ENCODE results near the gene MOGAT1. TPM values are rescaled to one million over a fixed set of nuclear protein-coding genes. Genes with fewer than 3 reads are reported as not detected.
A peak's percentile ranks its signal among the peaks of the same experiment; 100 is the strongest.

The MOGAT1 gene
- total RNA-seq, 1 donor from 2014 or later: not detected

DNA sequence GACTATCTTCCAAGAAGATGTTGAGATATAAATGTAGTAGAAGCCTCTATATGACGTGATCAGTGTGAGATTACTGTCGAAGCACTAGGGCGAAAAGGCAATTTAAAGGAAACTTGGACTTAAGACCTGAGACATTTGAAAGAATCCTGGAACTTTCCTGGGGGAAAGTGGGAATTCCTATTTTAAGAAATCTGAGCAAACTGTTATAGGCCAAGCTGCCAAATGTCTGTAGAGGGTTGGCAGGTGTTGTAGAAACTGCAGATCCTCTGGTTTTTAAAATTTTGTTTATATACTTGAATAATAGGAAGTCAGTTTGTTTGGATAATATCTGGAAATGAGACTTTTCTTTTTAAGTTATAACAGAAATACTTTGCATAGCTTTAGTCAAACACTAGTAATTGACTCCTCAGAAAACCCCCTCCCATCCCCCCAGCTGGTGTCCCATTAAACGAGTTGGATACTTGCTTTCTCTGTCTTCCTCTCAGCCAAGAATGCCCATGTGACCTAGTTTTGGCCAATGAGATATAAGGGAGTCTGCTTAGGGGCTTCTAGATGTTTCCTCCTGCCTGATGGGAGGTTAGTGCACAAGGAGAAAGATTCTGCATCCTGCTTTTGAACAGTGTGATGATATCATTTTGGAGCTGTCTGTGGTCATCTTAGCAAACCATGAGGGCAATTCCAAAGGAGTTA lies 61.2 kb downstream of the MOGAT1 start:
- Mint-ChIP-seq H3K9me3 (no peaks in the 10 kb centered on the region), H3K27ac (no peak overlapping the region), H3K27me3 (peaks cover 26% of the 10 kb centered on the region), H3K36me3 (ENCODE audit: low read depth) (no peaks in the 10 kb centered on the region), H3K4me3 (no peak overlapping the region), H3K4me1 (peaks cover 5% of the 10 kb centered on the region)
- DNase-seq: no peak
- intact Hi-C loops (cut with micrococcal nuclease): no loop called here

DNA sequence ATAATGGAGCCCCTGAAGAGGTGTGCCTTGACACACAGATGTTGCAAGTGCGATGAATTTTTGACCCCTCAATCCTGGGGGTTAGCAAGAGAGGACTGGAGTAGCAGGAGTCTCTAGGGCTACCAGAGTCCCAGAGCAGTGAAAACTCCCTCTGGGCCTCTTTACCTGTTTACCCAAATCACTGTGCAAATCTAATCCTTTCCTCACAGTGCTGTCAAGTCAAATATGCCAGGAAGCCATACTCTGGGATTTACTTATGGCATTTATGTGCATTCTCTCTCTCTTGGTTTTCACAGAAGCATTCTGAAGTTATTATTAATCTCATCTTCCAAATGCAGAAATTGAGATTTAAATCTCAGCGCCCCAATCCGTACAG lies 62.0 kb downstream of the MOGAT1 start:
- intact Hi-C loops (cut with micrococcal nuclease): no loop called here
- H3K36me3 Mint-ChIP-seq (ENCODE audit: low read depth): no peaks in the 10 kb centered on the region
- no peak overlapping the region for H3K27ac Mint-ChIP-seq
- peaks cover 2% of the 10 kb centered on the region for H3K9me3 Mint-ChIP-seq
- peaks cover 31% of the 10 kb centered on the region for H3K27me3 Mint-ChIP-seq
- no peak overlapping the region for H3K4me3 Mint-ChIP-seq
- no peak for DNase-seq
- H3K4me1 Mint-ChIP-seq: peaks cover 5% of the 10 kb centered on the region

DNA sequence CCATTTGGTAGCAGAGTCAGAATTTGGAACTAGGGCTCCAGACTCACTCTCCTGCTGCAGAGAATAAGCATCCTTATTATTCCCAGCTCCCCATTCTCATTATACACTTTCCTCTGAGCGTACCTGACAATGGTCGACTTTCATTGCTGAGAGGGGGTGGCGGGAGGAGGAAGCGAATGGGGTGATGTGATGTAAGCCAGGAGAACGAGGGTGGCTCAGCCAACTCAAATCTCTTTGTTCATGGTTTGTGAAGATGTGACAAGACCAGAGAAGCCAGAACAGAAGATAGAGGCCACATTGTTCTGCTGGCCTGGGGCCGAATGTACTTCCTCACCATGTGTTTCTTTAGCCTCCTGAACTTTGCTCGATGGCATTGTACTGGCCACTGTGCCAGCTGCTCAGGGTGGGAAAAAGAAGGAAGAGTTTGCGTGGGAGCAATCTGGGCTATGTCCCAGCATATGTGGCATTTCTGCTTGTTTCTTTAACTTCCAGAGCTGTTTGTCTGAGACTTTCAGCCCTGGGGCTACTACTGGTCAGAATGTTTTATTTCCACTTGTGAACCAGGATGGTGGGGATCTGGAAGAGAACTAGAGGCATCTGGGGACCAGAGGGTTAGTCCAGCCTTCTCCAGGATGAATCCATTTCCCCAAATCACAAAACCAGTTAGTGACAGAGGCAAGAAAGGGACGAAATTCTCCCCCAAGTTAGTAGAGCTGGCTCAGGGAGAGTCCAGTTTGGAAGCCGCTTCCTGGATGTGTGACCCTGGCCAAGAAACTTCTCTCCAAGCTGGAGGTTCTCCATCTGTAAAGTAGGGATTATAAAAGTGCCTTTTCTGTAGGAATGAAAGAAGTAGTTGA lies 62.6 kb downstream of the MOGAT1 start:
- Mint-ChIP-seq H3K9me3 (peaks cover 7% of the 10 kb centered on the region), H3K27ac (no peak overlapping the region), H3K4me3 (no peak overlapping the region), H3K4me1 (peaks cover 11% of the 10 kb centered on the region), H3K36me3 (ENCODE audit: low read depth) (no peaks in the 10 kb centered on the region), H3K27me3 (peaks cover 32% of the 10 kb centered on the region)
- DNase-seq: no peak
- intact Hi-C loops (cut with micrococcal nuclease): no loop called here

DNA sequence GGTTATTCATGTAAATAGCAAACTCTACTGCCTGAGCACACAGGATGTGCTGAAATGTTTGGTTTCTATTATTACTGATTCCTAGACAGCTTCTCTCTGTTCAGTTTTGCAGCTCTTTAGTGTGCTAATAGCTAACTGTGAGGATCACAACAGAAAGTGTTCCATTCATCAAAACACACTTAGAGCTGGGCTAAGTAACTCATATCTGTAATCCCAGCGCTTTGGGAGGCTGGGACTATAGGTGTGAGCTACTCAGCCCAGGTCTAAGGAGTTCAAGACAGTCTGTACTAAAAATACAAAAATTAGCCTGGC lies 63.2 kb downstream of the MOGAT1 start:
- Mint-ChIP-seq H3K27ac (no peak overlapping the region), H3K4me1 (peaks cover 11% of the 10 kb centered on the region), H3K4me3 (no peak overlapping the region), H3K36me3 (ENCODE audit: low read depth) (no peaks in the 10 kb centered on the region), H3K27me3 (peaks cover 32% of the 10 kb centered on the region), H3K9me3 (peaks cover 7% of the 10 kb centered on the region)
- intact Hi-C loops (cut with micrococcal nuclease): no loop called here
- DNase-seq: no peak

DNA sequence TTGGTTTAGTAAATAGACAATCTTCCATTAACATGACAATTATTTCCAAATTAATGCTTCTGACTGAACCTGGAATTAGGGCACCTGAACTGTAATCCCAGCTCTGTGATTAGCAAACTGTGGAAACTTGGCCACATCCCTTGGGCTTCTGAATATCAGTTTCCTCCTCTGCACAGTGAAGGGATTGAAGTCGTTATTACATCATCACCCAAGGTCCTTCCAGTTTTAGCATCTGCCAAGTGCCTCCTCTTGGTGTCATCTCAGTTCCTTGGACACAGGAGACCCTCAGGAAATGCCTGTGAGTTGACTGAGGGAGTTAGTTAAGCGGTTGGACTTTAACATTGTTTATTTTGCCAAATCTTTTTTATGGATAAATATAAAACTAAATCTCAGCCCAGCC lies 64.8 kb downstream of the MOGAT1 start:
- Mint-ChIP-seq H3K4me1 (peaks cover 9% of the 10 kb centered on the region), H3K9me3 (peaks cover 7% of the 10 kb centered on the region), H3K27ac (no peak overlapping the region), H3K36me3 (ENCODE audit: low read depth) (no peaks in the 10 kb centered on the region), H3K27me3 (peaks cover 32% of the 10 kb centered on the region), H3K4me3 (no peak overlapping the region)
- intact Hi-C loops (cut with micrococcal nuclease): no loop called here
- DNase-seq: no peak

DNA sequence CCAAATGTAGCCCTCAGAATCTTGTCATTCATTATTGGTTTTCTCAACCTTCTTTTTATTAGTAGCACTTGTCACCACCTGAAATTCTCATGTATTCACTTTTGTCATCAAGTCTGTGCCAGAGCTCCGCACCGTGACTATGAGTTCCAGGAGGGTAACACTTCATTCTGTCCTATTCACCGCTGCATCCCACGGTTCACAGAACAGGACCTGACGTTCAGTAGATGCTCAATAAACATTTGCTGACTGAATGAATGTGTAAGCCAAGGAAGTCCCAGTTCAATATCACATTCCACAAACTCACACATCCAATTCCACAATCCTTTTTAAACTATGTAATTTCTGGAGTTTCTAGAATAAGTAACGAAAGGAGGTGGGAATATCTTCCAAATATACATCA lies 65.5 kb downstream of the MOGAT1 start:
- Mint-ChIP-seq H3K36me3 (ENCODE audit: low read depth) (no peaks in the 10 kb centered on the region), H3K4me3 (no peak overlapping the region), H3K9me3 (peaks cover 7% of the 10 kb centered on the region), H3K27ac (no peak overlapping the region), H3K4me1 (peaks cover 9% of the 10 kb centered on the region), H3K27me3 (peaks cover 29% of the 10 kb centered on the region)
- DNase-seq: no peak
- intact Hi-C loops (cut with micrococcal nuclease): no loop called here

DNA sequence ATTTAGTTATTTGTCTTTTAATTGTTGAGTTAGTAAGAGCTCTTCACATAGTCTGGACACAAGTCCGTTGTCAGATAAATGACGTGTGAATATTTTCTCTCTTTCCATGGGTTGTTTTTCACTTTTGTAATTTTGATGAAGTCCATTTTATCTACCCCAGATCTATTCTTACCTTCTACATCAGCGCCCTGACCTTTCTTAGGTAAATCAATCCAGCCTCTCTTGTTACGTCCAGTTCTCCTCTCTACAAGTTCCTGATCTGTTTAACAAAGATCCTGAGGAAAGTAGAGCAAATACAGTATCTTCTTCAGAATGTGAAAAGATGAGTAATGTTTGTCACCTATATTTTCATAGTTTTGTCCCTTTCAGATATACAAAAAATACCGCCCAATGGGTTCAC lies 66.9 kb downstream of the MOGAT1 start:
- peaks cover 7% of the 10 kb centered on the region for H3K9me3 Mint-ChIP-seq
- no peaks in the 10 kb centered on the region for H3K36me3 Mint-ChIP-seq (ENCODE audit: low read depth)
- intact Hi-C loops (cut with micrococcal nuclease): no loop called here
- DNase-seq: no peak
- H3K4me3 Mint-ChIP-seq: no peak overlapping the region
- peaks cover 25% of the 10 kb centered on the region for H3K27me3 Mint-ChIP-seq
- peaks cover 11% of the 10 kb centered on the region for H3K4me1 Mint-ChIP-seq
- H3K27ac Mint-ChIP-seq: no peak overlapping the region

DNA sequence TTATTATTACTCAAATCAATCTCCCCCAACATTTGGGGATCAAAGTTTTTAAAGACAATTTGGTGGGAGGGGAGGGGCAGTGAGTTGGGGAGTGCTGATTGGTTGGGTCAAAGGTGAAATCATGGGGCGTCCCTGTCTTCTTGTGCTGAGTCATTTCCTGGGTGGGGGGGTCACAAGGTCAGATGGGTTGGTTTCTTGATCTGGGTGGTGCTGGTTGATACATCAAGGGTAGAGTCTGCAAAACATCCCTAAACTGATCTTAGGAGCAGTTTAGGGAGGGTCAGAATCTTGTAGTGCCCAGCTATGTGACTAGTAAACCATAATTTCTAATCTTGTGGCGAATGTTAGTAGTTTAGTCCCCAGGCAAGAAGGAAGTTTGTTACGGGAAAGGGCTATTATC lies 67.4 kb downstream of the MOGAT1 start:
- intact Hi-C loops (cut with micrococcal nuclease): no loop called here
- Mint-ChIP-seq H3K36me3 (ENCODE audit: low read depth) (no peaks in the 10 kb centered on the region), H3K27ac (no peak overlapping the region), H3K27me3 (peaks cover 25% of the 10 kb centered on the region), H3K4me1 (peaks cover 16% of the 10 kb centered on the region), H3K9me3 (peaks cover 7% of the 10 kb centered on the region), H3K4me3 (no peak overlapping the region)
- DNase-seq: no peak

DNA sequence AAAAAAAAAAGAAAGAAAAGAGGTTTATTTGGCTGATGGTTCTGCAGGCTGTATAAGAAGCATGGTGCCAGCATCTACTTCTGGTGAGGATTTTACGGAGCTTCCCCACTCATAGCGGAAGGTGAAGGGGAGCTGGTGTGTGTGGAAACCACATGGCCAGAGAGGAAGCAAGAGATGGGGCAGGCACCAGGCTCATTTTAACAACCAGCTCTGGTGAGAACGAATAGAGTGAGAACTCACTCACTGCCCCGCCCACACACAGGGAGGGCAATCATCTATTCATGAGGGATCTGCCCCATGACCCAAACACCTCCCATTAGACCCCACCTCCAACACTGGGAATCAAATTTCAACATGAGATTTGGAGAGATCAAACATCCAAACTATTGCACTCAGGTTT lies 68.5 kb downstream of the MOGAT1 start:
- intact Hi-C loops (cut with micrococcal nuclease): no loop called here
- Mint-ChIP-seq H3K36me3 (ENCODE audit: low read depth) (no peaks in the 10 kb centered on the region), H3K27me3 (peaks cover 25% of the 10 kb centered on the region), H3K4me1 (peaks cover 16% of the 10 kb centered on the region), H3K27ac (no peak overlapping the region), H3K9me3 (peaks cover 7% of the 10 kb centered on the region), H3K4me3 (no peak overlapping the region)
- no peak for DNase-seq

DNA sequence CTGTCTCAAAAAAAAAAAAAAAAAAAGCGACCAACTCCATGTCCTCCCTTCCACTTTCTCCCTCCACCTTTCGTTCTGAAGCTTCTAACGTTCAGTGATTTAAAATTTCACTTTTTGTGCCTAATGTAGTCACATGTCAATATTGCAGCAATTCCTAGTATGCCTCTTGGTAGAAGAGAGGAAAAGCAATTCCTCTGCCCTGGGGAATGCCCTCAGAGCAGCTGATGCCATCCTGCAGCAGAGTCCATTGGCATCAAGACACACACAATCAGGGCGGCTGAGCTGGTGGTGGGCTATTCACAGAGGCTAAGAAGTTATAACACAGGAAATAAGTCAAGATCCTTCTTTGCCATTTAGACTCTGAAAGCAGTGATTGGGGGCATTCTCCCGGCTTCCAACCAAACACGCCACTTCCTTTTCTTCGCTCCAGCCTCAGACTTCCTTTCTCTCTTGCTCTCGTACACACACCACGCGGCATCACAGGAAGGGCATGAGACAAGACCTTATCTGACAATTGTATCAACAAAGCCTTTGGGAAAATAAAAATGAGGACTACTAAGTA lies 71.9 kb downstream of the MOGAT1 start:
- H3K9me3 Mint-ChIP-seq: peaks cover 7% of the 10 kb centered on the region
- peaks cover 25% of the 10 kb centered on the region for H3K4me1 Mint-ChIP-seq
- H3K4me3 Mint-ChIP-seq: no peak overlapping the region
- H3K27me3 Mint-ChIP-seq: peaks cover 6% of the 10 kb centered on the region
- no peak overlapping the region for H3K27ac Mint-ChIP-seq
- intact Hi-C loops (cut with micrococcal nuclease): no loop called here
- H3K36me3 Mint-ChIP-seq (ENCODE audit: low read depth): no peaks in the 10 kb centered on the region
- peak; percentile 58 for DNase-seq

DNA sequence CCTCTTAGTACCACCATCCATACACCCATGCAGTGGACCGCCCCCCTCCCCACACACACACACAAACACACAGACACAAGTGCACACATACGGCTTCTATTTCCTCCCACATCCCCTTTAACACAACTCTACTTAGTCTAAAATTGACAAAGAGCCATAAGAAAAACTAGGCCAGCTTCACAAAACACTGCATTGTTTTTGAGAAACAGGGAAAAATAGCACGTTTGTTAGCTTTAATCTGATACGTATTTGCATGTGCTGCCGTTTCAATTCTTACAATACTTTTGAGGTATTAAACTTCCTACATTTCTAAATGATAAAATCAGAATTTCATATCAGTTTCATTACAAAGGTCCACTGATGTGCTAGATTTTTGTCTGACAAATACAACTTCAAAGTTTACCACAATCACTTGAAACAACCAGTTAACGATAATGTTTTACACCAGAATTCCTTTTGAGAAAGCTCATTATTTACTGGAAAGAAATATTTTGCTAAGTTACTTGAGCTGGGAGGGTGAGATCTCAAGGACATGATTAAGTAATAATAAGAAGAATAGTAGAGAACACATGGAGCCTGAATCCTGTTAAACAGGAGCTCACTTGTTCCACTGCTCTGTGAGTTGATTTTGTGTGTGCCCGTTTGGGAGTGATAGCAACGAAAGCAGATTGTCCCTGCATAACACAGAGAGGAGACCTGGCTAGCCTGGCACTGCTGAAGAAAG lies 74.5 kb downstream of the MOGAT1 start:
- H3K4me1 Mint-ChIP-seq: peaks cover 21% of the 10 kb centered on the region

DNA sequence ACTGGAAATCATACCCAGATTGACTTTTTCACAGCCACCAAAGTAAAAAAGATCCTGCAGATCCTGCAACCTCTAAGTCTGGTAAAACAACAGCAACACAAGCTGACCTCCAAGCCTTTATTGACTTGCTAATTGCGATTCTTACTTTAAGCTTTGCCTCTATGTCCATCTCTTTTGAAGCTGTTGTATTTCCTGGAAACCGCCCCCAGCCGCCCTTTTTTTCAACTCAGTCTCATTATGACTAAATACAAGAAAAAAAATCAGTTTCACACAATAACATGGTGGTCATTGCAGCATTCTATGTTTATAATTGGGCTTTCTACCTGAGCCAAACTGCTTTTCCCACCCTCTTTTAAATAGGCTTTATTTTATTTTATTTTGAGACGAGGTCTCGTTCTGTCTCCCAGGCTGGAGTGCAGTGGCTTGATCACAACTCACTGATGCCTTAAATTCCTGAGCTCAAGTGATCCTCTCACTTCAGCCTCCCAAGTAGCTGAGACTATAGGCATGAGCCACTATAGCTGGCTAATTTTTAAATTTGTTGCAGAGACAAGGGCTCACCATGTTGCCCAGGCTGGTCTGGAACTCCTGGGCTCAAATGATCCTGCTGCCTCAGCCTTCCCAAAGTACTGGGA lies 76.2 kb downstream of the MOGAT1 start:
- Mint-ChIP-seq H3K27me3 (peaks cover 2% of the 10 kb centered on the region), H3K9me3 (no peaks in the 10 kb centered on the region), H3K4me3 (no peak overlapping the region), H3K27ac (no peak overlapping the region), H3K36me3 (ENCODE audit: low read depth) (no peaks in the 10 kb centered on the region), H3K4me1 (peaks cover 27% of the 10 kb centered on the region)
- DNase-seq: no peak
- intact Hi-C loops (cut with micrococcal nuclease): loop anchor here (5.0 kb wide), 1 partner anchor 40 kb away; no protein-coding TSS in a partner anchor

More for the DNA sequence above, 74.5 kb downstream of the MOGAT1 start:
- Mint-ChIP-seq H3K27ac (no peak overlapping the region), H3K36me3 (ENCODE audit: low read depth) (no peaks in the 10 kb centered on the region), H3K4me3 (no peak overlapping the region), H3K9me3 (no peaks in the 10 kb centered on the region), H3K27me3 (peaks cover 2% of the 10 kb centered on the region)
- no peak for DNase-seq
- intact Hi-C loops (cut with micrococcal nuclease): loop anchor here (5.0 kb wide), 1 partner anchor 41 kb away; no protein-coding TSS in a partner anchor

DNA sequence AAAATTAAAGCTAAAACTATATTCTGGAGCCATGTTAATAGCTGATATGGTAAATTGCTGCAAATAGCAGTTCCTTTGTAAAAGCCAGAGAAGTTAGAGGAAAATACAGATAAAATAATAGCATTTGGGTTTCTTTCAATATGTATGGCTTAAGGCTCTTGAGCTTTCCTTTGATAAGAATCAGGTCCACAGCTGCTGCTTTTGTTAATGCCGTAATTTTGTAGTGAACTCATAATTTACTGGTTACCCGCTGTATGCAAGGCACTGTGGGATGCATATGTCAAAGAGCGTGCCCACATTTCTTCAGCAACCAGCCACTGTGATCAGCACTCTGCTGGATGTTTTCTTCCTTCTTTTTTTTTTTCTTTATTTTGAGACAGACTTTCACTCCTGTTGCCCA lies 79.1 kb downstream of the MOGAT1 start:
- DNase-seq: no peak
- no peaks in the 10 kb centered on the region for H3K27me3 Mint-ChIP-seq
- no peak overlapping the region for H3K27ac Mint-ChIP-seq
- no peaks in the 10 kb centered on the region for H3K36me3 Mint-ChIP-seq (ENCODE audit: low read depth)
- no peak overlapping the region for H3K4me3 Mint-ChIP-seq
- intact Hi-C loops (cut with micrococcal nuclease): no loop called here
- H3K9me3 Mint-ChIP-seq: no peaks in the 10 kb centered on the region
- H3K4me1 Mint-ChIP-seq: peaks cover 25% of the 10 kb centered on the region
